C4-2B (cell line): ENCODE results near the gene FMNL2.

Experiments used
- CTCF ChIP-seq: fragments of 450-650 bp; conservative IDR thresholded peaks from 2 replicates; pipeline ENCODE4 v1.5.1; 2017; ENCODE audit warnings: mild to moderate bottlenecking
- ZFX ChIP-seq: fragments of 450-650 bp; IDR thresholded peaks from 2 replicates; pipeline ENCODE4 v1.6.1; 2017

- TF ChIP-seq CTCF (no peak), ZFX (no peak)
Observed at GRCh38 chr2:152568531-152568930, 233.6 kb downstream of the FMNL2 start.
